Thyroid gland (tissue), 4 donors: Measurements from ENCODE around the gene RPL36. TPM values are rescaled to one million over a fixed set of nuclear protein-coding genes. Genes with fewer than 3 reads are reported as not detected.

Source experiments
- DNase-seq, 2 donors: peaks; one replicate each; pipeline ENCODE4 v3.0.0-alpha.2; 2019
- H3K27ac ChIP-seq, 3 donors: fragments of 200-600 bp; sonication (generic); 1 replicate in 2 of 3; 2 replicates in 1 of 3; pipeline ENCODE4 v1.5.1; 2016 to 2019; ENCODE audit warnings: mild to moderate bottlenecking in 1 of 3, moderate library complexity in 1 of 3
- H3K27me3 ChIP-seq: fragments of 200-600 bp; sonication (generic); one replicate; pipeline ENCODE4 v1.5.1; 2019
- H3K36me3 ChIP-seq, 2 donors: fragments of 200-600 bp; sonication (generic); one replicate each; pipeline ENCODE4 v1.5.1; 2016 to 2019
- H3K4me1 ChIP-seq, 2 donors: fragments of 200-600 bp; sonication (generic); one replicate each; pipeline ENCODE4 v1.5.1; 2017 to 2019
- H3K4me3 ChIP-seq, 3 donors: fragments of 200-600 bp; sonication (generic); replicated peaks in 1 of 3; 1 replicate in 2 of 3; 2 replicates in 1 of 3; pipeline ENCODE4 v1.5.1; 2016; ENCODE audit warnings: mild to moderate bottlenecking in 1 of 3
- H3K9me3 ChIP-seq: fragments of 200-600 bp; sonication (generic); one replicate; pipeline ENCODE4 v1.5.1; 2017
- POLR2A ChIP-seq, 2 donors: fragments of 450-650 bp; IDR thresholded peaks; one replicate each; pipeline ENCODE4 v1.6.1; 2017; ENCODE audit warnings: antibody characterized with exemption in 2 of 2, mild to moderate bottlenecking in 2 of 2, moderate library complexity in 1 of 2
- WGBS, 2 donors: methylation state at CpG; one replicate each; pipeline ENCODE4 v1.1.5; 2017; 5-methylcytosine and 5-hydroxymethylcytosine counted together
- intact Hi-C: fragments of 100-400 bp; cut with DNase I; formaldehyde crosslinking; loops from one replicate; pipeline ENCODE4 v1.15.1; 2023
- total RNA-seq, 4 donors: library from RNA; depleted of rRNA; stranded (reverse); fragments of >200 nt; gene quantifications; one replicate each; pipeline ENCODE4 v1.2.3, GENCODE V29; 2016
- TF ChIP-seq, protein P1 (sequence below), 6 experiments: fragments of 200-600 bp in 3 of 6; fragments of 450-650 bp in 3 of 6; sonication (generic) in 3 of 6; IDR thresholded peaks; one replicate each; pipeline ENCODE4 v1.5.1; 2016 to 2019; ENCODE audit warnings: antibody characterized with exemption in 6 of 6, mild to moderate bottlenecking in 2 of 6, inconsistent platforms in 1 of 6, moderate library complexity in 1 of 6

RPL36 gene
- total RNA-seq, 4 donors from 2014 or later, result 313 to 561 (median 386) TPM

DNA sequence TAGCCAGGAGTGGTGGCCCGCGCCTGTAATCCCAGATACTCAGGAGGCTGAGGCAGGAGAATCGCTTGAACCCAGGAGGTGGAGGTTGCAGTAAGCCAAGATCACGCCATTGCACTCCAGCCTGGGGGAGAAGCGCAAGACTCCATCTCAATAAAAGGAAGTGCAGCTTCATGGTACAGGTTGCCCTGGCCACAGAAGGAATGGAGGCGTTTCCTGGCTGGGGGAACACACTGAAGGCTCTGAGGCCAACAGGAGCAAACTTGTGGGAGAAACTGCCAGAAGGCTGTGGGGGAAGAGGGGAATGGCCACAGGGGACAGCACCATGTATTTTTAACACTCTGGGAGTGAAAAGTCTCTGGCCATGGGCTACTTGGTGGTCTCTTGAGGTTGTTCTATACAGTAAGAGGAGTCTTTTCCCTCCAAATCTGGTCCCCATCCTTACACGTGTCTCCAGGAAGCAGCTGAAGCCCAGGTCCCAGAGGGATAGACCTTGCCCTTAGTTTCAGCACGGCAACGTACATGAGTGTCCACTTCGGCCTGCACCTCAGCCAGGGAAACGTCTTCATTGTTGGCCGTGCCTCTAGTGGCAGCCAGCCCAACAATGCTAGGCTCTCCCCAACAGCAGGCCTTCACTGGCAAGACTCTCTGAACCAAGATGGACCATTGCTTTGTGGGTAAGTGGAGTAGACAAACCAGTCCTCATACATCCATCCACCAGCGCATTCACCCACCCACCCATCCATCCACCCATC, 17.2 kb upstream of the RPL36 start:
- H3K27me3 ChIP-seq, result no peaks in the 10 kb centered on the region
- intact Hi-C loops, result no loop called here
- DNase-seq, result no peak
- no peaks in the 10 kb centered on the region for H3K4me1 ChIP-seq
- no peak for TF ChIP-seq POLR2A (IDR thresholded peaks at IDR 0.05)
- TF ChIP-seq, protein P1, sequence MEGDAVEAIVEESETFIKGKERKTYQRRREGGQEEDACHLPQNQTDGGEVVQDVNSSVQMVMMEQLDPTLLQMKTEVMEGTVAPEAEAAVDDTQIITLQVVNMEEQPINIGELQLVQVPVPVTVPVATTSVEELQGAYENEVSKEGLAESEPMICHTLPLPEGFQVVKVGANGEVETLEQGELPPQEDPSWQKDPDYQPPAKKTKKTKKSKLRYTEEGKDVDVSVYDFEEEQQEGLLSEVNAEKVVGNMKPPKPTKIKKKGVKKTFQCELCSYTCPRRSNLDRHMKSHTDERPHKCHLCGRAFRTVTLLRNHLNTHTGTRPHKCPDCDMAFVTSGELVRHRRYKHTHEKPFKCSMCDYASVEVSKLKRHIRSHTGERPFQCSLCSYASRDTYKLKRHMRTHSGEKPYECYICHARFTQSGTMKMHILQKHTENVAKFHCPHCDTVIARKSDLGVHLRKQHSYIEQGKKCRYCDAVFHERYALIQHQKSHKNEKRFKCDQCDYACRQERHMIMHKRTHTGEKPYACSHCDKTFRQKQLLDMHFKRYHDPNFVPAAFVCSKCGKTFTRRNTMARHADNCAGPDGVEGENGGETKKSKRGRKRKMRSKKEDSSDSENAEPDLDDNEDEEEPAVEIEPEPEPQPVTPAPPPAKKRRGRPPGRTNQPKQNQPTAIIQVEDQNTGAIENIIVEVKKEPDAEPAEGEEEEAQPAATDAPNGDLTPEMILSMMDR (IDR thresholded peaks at IDR 0.05), result no peak
- no peak overlapping the region for H3K4me3 ChIP-seq
- no peak overlapping the region for H3K27ac ChIP-seq
- H3K36me3 ChIP-seq, result peaks cover 19 to 25% of the 10 kb centered on the region in 2 donors
- WGBS, 2 donors, result 91% methylated on average over 13 of the region's 13 CpGs
- H3K9me3 ChIP-seq, result no peaks in the 10 kb centered on the region

DNA sequence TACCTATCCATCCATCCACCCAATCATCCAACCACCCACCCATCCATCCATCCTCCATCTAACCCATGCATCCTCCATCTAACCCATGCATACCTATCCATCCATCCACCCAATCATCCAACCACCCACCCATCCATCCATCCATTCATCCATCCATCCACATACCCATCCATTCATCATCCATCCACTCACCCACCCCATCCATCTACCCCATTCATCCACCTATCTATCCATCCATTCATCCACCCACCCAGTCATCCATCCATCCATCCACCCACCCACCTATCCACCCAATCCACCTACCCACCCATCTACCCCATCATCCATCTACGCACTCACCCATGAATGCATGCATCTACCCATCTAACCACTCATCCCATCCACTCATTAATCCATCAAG, 16.3 kb upstream of the RPL36 start:
- Histone ChIP-seq H3K27ac (no peak overlapping the region), H3K27me3 (no peaks in the 10 kb centered on the region), H3K9me3 (no peaks in the 10 kb centered on the region), H3K4me1 (no peaks in the 10 kb centered on the region), H3K4me3 (no peak overlapping the region), H3K36me3 (peaks cover 10 to 18% of the 10 kb centered on the region in 2 donors)
- TF ChIP-seq, protein P1 (IDR thresholded peaks at IDR 0.05), result no peak
- TF ChIP-seq POLR2A (IDR thresholded peaks at IDR 0.05), result no peak
- DNase-seq, result no peak
- WGBS, 2 donors, result 96 to 98% methylated on average over 1 of the region's 1 CpG
- intact Hi-C loops, result no loop called here

DNA sequence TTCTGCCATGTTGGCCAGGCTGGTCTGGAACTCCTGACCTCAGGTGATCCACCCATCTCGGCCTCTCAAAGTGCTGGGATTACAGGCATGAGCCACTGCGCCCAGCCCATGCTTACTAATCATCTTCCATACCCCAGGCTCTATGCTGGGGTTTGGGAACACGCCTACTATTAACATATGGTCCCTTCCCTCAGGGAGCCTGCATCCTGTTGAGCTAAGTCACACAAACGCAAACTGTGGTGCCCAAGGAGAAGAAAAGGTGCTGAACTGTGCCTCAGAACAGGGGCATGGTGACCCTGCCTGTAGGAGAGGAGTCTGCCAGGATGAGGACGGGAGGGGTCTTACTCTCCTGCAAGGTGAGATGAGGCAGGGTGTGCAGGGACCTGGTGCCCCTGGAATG, 15.4 kb upstream of the RPL36 start:
- H3K4me3 ChIP-seq, result no peak overlapping the region
- intact Hi-C loops, result no loop called here
- no peak overlapping the region for H3K27ac ChIP-seq
- WGBS, 2 donors, result 79 to 86% methylated on average over 3 to 5 of the region's 5 CpGs
- H3K9me3 ChIP-seq, result no peaks in the 10 kb centered on the region
- H3K36me3 ChIP-seq, result peaks cover under 1 to 9% of the 10 kb centered on the region in 2 donors
- DNase-seq, result no peak
- H3K27me3 ChIP-seq, result no peaks in the 10 kb centered on the region
- TF ChIP-seq POLR2A (IDR thresholded peaks at IDR 0.05), result no peak
- TF ChIP-seq, protein P1 (IDR thresholded peaks at IDR 0.05), result no peak
- H3K4me1 ChIP-seq, result peaks cover 8 to 9% of the 10 kb centered on the region in 2 donors

DNA sequence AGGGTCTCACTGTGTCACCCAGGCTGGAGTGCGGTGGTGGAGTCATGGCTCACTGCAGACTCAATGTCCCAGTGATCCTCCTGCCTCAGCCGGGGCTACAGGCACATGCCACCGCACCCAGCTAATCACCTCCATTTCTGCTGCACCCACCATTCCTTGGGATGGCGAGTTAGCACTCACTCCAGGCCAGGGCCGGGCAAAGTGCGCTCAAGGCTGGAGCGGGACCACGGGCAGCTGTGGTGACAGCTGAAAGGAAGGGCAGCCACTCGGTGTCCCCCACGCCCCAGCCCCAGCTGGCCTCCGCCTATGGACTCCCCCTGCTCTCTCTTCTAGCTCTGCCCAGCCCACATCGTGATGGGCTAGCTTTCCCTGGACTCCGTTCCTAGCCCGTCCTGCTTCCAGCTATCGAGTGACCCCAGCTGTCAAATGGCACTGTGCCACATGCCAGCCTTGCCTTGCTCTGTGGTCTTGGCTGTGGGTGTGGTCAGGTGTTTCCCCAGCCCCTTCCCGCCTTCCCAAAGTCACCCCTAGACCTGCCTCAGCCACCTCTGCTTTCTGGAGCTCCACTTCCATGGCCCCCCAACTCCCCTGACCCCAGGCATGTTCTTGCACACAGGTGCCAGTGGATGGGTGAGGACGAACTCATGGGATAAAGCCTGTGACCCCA, 13.9 kb upstream of the RPL36 start:
- no peak overlapping the region for H3K4me3 ChIP-seq
- H3K9me3 ChIP-seq, result no peaks in the 10 kb centered on the region
- H3K36me3 ChIP-seq, result peaks cover 0 to 3% of the 10 kb centered on the region in 2 donors
- intact Hi-C loops, result no loop called here
- DNase-seq, result no peak
- peaks cover 8 to 12% of the 10 kb centered on the region in 2 donors for H3K4me1 ChIP-seq
- H3K27ac ChIP-seq, result no peak overlapping the region
- no peaks in the 10 kb centered on the region for H3K27me3 ChIP-seq
- 82 to 88% methylated on average over 12 to 16 of the region's 17 CpGs for WGBS, 2 donors
- no peak for TF ChIP-seq POLR2A (IDR thresholded peaks at IDR 0.05)
- TF ChIP-seq, protein P1 (IDR thresholded peaks at IDR 0.05), result no peak

DNA sequence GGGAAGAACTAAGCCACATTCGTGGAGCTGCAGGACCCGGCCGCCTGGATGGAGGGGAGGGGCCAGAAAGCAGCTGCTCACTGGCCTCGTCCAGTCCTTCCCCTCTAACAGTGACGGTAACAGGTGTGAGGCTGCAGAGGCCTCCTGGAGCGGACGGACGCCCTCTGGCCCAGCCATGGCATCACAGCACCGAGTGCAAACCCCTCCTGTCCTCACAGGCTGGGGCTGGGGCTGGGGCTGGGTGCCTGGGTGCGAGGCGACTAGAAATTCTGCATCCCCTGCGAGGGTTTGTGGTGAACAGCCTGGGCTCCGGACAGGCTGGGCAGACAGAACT, 13.4 kb upstream of the RPL36 start:
- intact Hi-C loops, result no loop called here
- H3K4me3 ChIP-seq, result no peak overlapping the region
- TF ChIP-seq, protein P1 (IDR thresholded peaks at IDR 0.05), result no peak
- no peak for TF ChIP-seq POLR2A (IDR thresholded peaks at IDR 0.05)

More for the DNA sequence above, 13.4 kb upstream of the RPL36 start:
- H3K27ac ChIP-seq, result no peak overlapping the region
- no peaks in the 10 kb centered on the region for H3K27me3 ChIP-seq
- no peaks in the 10 kb centered on the region for H3K9me3 ChIP-seq
- 83 to 86% methylated on average over 10 to 12 of the region's 13 CpGs for WGBS, 2 donors
- H3K36me3 ChIP-seq, result no peaks in the 10 kb centered on the region
- no peak for DNase-seq
- peaks cover 8 to 15% of the 10 kb centered on the region in 2 donors for H3K4me1 ChIP-seq
